Measurements from ENCODE around the gene OR4D2.

OR4D2 gene

DNA sequence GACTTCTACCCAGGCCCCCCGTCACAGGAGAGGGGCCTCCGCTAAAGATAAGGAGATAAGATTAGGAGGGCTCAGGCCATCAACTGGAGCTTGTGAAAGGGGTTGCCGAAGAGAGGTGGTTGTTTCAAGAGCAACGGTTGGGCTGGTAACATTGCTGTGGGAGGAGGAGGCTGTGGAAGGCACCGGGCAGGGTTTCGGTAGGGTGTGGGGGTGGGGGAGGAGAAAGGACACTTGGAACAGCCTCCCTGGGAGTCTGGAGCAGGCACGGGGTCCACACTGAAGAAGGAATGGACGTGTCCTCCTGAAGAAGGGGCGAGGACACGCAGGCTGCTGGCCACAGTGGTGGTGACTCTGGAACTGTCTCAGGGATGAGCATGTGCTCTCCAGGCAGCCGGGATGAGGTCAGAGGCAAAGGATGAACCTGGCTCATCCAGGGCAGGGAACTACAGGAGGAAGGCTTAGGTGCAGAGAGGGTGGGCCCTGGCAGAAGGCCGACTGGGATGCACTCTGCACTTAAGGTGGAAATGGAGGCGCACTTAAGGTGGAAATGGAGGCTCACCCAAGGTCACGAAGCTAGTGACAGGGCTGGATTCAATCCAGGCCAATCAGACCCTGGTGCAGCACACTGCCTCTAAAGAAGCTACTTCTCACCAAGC lies 24.6 kb downstream of the OR4D2 start:
- DNase-seq (ENCODE audit: low read depth in 2 of 2): no peak
- H3K4me3 ChIP-seq (replicated peaks in 1 of 2; ENCODE audit: low read depth in 2 of 2, low read length in 2 of 2): no peak overlapping the region
- TF ChIP-seq, protein P1, sequence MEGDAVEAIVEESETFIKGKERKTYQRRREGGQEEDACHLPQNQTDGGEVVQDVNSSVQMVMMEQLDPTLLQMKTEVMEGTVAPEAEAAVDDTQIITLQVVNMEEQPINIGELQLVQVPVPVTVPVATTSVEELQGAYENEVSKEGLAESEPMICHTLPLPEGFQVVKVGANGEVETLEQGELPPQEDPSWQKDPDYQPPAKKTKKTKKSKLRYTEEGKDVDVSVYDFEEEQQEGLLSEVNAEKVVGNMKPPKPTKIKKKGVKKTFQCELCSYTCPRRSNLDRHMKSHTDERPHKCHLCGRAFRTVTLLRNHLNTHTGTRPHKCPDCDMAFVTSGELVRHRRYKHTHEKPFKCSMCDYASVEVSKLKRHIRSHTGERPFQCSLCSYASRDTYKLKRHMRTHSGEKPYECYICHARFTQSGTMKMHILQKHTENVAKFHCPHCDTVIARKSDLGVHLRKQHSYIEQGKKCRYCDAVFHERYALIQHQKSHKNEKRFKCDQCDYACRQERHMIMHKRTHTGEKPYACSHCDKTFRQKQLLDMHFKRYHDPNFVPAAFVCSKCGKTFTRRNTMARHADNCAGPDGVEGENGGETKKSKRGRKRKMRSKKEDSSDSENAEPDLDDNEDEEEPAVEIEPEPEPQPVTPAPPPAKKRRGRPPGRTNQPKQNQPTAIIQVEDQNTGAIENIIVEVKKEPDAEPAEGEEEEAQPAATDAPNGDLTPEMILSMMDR (IDR thresholded peaks at IDR 0.05; ENCODE audit: low read depth, low read length): no peak

GRCh38 chr17:58192612-58193011 lies 25.8 kb downstream of the OR4D2 start, which contains the start of gene EPX:
Gene EPX (plus strand): TSS chr17:58192726. CDS start chr17:58192847, 121 bp downstream.
- DNase-seq (ENCODE audit: low read depth in 2 of 2): no peak
- H3K4me3 ChIP-seq (replicated peaks in 1 of 2; ENCODE audit: low read depth in 2 of 2, low read length in 2 of 2): no peak within 1 kb of the TSS
- TF ChIP-seq, protein P1 (IDR thresholded peaks at IDR 0.05; ENCODE audit: low read depth, low read length): no peak

DNA sequence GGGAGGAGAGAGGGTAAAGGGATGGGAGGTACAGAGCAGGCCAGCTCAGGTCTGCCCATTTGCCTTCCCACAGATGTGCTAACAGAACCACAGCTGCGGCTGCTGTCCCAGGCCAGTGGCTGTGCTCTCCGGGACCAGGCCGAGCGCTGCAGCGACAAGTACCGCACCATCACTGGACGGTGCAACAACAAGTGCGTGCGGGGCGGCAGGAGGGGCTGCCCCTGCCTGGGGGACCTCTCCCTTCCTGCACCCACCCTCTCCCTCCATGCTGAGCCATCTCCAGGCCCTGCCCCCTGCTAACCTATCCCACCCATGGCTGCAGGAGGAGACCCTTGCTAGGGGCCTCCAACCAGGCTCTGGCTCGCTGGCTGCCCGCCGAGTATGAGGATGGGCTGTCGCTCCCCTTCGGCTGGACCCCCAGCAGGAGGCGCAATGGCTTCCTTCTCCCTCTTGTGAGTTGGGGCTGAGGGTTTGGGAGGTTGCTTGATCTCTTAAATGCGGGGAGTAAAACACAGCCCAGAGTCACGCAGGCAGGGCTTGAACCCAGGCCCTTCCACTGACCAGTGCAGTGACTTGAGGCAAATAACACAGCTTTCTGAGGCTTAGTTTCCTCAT lies 27.0 kb downstream of the OR4D2 start:
- no peak overlapping the region for H3K4me3 ChIP-seq (replicated peaks in 1 of 2; ENCODE audit: low read depth in 2 of 2, low read length in 2 of 2)
- TF ChIP-seq, protein P1 (IDR thresholded peaks at IDR 0.05; ENCODE audit: low read depth, low read length): no peak
- no peak for DNase-seq (ENCODE audit: low read depth in 2 of 2)

DNA sequence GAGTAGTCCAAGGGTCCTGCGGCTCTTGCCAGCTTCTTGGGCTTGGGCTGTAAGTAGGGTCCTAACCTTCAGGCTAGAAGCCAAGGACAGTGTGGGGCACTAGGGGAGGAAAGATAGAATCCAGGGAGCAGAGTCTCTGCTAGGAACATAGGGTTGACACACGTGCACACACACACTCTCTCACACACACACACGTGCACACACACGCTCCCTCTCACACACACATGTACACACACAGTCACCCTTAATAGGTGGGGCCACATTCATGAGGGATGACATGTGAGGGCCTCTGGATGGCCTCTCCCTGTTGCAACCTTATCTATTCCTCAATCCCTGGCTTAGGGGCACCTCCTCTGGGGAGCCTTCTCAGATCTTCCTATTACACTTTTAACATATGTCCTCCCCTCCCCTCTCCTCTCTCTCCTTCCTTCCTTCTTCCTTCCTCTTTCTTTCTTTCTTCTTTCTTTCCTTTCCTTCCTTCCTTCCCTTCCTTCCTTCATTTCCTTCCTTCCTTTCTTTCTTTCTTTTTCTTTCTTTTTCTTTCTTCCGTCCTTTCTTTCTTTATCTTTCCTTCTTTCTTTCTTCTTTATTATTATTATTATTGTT lies 28.8 kb downstream of the OR4D2 start:
- no peak overlapping the region for H3K4me3 ChIP-seq (replicated peaks in 1 of 2; ENCODE audit: low read depth in 2 of 2, low read length in 2 of 2)
- TF ChIP-seq, protein P1 (IDR thresholded peaks at IDR 0.05; ENCODE audit: low read depth, low read length): no peak
- no peak for DNase-seq (ENCODE audit: low read depth in 2 of 2)

DNA sequence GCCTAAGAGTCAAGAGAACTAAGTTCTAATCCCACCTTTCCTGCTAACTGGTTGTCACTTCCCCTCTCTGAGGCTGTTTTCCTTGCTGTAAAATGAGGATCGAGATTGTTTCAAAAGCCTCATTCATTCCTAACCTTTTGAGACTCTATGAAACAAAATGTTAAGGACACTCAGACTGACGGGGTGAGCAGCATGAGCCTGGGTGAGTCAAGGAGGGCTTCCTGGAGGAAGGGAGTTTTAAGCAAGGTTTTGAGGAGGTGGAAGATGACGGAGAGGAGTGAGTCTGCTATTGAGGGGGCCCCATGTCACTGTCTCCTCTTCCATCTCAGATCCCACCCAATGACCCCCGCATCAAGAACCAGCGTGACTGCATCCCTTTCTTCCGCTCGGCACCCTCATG lies 29.8 kb downstream of the OR4D2 start:
- no peak for DNase-seq (ENCODE audit: low read depth in 2 of 2)
- TF ChIP-seq, protein P1 (IDR thresholded peaks at IDR 0.05; ENCODE audit: low read depth, low read length): no peak
- no peak overlapping the region for H3K4me3 ChIP-seq (replicated peaks in 1 of 2; ENCODE audit: low read depth in 2 of 2, low read length in 2 of 2)

- TF ChIP-seq, protein P1 (IDR thresholded peaks at IDR 0.05; ENCODE audit: low read depth, low read length): peak; percentile 68
- peak; percentile 35 to 59 for DNase-seq (ENCODE audit: low read depth in 2 of 2)
- H3K4me3 ChIP-seq (replicated peaks in 1 of 2; ENCODE audit: low read depth in 2 of 2, low read length in 2 of 2): no peak overlapping the region
These were observed 33.3 kb downstream of the OR4D2 start for GRCh38 chr17:58200024-58200633.

Data from cardiac fibroblast (primary cell).